Non-pigmented ciliary epithelial cell (primary cell): Measurements from ENCODE around the gene USP24.
A peak's percentile ranks its signal among the peaks of the same experiment; 100 is the strongest.
"Not testable (repeated sequence)": the region's sequence is repeated elsewhere in the genome, so short reads cannot be mapped to it uniquely, and the experiment has no call there.

Source experiments
- DNase-seq: peaks from one replicate; pipeline ENCODE4 v3.0.0-alpha.2; 2010; ENCODE audit warnings: low read depth

The USP24 gene

DNA sequence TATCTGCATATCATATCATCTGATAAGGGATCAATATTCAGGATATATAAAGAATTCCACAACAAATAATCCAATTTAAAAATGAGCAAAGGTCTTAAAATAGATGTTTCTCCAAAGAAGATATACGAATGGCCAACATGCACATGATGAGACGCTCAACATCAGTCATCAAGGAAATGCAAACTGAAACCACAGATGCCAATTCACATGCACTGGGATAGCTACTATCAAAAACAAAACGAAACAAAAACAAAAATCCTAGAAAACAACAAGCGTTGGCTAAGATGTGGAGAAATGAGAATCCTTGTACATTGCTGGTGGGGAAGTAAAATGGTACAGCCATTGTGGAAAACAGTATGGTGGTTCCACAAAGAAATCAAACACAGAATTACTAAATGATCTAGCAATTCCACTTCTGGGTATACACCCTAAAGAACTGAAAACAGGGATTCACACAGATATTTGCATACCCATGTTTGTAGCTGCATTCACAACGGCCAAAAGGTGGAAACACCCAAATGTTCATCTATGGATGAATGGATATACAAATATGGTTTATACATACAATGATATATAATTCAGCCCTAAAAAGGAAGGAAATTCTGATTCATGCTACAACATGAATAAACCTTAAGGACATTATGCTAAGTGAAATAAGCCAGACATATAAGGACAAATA is 96.4 kb downstream of the USP24 start:
- no peak for DNase-seq

DNA sequence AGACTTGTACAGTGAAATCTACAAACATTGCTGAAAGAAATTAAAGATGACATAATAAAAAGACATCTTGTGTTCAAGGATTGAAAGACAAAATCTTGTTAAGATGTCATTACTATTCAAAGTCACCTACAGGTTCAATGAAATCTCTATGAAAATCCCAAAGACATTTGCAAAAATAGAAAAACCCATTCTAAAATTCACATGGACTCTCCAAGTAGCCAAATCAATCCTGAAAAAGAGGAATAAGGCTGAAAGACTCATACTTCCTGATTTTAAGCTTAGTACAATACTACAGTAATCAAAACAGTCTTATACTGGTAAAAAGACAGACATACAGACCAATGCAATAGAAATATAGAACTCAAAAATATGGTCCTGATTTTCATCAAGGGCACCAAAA is 97.2 kb downstream of the USP24 start:
- DNase-seq: no peak

DNA sequence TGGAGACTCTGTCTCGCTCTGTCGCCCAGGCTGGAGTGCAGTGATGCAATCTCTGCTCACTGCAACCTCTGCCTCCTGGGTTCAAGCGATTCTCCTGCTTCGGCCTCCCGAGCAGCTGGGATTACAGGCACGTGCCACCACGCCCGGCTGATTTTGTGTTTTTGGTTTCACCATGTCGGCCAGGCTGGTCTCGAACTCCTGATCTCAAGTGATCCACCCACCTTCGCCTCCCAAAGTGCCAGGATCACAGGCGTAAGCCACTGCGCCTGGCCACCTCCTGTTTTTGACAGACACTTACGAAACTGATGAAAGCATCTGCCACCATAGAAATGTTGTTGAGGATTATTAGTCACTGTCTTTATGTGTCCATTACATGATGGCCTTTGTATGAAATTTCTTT is 106.2 kb downstream of the USP24 start:
- DNase-seq: not testable (repeated sequence)

DNA sequence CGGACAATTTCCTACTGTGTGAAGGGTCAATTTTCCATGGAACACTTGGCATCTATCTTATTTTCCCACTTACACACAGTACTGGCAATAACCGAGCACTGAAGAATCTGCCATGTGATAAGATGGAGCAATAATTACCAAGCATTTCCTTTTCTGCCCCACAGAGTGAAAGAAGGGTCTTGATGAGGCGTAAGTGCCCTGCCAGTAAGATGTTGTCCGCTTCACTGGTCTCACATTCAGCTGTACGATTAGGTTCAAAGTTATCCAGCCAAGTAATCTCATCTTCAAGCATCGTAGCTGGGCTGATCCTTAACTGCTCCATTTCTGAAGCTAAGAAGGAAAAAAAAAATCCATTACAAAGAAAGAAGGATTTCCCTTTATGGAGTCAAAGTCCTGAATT is 108.1 kb downstream of the USP24 start:
- no peak for DNase-seq

DNA sequence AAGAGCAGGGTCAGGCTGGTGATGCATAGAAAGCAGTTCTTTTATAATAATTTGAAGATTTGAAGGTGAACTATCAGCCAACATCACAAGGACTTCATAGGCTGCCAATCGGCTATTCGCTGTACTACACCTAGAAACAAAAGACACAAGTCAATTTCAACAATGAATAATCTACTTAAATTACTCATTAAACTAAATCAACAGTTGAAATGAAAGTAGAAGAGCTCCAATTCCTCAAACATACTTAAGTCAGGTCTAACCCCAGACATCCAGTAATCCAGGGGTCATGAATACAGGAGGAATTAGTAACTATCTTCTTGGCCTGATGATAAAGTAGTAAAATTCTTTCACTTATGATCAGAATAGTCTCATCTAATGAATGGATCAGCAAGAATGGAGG is 111.3 kb downstream of the USP24 start:
- DNase-seq: no peak

DNA sequence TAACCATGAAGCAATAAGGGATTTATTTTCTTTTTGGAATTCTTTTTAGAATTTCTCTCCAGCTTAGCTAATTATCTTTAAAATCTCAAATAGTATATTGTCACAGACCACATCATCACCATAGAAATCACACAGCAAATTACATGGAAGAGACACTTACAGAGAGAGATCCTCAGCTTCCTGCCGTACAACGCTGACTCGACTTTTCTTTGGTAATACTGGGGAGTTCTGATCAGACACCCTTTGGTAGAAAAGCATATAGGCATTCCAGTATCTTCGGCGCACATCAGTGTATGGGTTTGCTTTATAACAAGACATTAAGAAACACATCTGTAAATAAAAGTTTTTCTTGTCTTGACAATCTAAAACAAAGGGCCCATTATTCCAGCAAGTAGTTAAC is 120.1 kb downstream of the USP24 start:
- DNase-seq: no peak

DNA sequence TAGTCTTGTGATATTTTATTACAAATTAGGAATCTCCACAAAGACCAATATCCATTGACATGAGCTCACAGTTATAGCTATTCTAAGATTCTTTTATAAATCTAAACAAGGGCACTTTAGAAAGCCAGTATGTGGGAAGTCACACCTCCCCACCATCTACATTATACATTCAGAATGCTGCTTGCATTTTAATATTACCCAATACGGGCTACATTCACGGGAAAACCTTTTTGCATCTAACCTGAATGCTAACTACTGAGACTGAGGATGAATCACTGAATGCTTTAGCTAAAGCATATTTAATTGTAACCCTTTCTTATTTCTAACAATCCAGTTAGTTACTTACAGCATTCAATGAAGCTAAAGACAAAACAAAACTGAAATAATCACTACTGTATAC is 122.7 kb downstream of the USP24 start:
- DNase-seq: no peak

DNA sequence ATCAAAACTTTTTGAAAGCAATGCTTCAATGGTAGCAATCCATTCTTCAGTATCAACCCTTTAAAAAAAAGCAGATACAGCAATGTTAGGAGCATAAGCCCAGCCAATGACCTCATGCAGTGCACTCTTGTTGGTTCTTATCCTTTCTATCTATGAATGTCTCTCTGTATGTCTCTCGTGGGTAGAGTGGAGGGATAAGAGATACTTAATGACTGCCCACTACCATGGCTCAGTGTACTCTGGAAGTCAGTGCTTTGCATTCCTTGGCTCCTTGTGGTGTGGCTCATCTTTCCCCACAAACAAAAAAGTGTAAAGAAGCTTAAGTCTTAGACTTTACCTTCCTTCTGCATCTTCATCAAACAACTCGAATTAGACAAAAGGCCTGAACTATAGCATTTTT is 125.5 kb downstream of the USP24 start:
- peak; percentile 13 for DNase-seq

DNA sequence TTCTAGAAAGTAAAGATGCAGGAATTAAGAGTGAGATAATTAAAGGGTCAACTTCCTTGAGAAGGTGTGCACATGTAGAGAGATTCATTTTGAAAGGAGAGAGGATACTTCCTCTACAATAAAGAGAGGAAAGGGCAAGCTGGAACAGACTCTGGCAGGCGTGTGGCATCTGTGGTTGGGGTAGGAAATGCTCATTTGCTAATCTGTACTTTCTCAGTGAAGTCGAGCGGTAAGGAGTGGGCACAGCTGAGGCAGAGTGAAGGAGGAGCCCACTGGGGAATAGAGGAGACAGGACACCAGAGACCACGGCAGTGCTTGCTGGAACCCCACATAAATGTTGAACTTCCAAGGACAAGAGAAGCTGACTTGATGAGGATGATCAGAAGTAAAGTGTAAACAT is 126.8 kb downstream of the USP24 start:
- no peak for DNase-seq

DNA sequence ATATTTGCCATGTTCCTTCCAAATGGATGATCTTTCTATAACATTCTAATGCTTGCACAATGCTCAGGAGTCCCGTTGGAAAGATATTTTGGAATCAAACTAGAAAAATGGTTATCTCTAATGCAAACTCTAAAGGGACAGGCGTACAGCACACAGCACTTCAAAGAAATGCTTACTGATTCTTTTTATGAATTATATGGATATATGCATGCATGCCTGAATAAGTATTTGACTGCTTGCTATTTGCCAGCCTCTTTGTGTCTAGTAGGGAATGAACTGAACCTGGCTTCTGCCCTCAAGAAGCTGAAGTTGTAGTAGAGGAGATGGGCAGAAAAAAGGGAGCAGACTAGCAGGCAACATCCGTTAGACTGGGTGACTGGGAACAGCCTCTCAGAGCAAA is 127.7 kb downstream of the USP24 start:
- no peak for DNase-seq

DNA sequence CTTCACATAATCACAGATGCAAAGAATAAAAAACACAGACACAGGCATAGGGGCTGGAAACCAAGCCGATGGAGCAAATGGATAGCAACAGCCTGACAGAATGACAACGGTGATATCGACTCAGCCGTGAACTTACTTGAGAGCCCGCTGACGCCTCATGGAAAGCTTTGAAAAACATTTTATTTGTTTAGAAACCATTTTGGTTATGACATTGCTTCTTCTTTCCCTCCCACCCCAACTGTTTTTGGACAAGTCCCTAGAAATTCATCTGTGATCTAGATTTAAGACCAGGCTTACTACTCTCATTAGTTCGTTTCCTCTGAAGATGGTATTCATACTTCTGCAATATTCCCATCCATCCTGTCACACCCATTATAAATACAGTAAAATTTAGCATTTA is 130.9 kb downstream of the USP24 start:
- DNase-seq: no peak

DNA sequence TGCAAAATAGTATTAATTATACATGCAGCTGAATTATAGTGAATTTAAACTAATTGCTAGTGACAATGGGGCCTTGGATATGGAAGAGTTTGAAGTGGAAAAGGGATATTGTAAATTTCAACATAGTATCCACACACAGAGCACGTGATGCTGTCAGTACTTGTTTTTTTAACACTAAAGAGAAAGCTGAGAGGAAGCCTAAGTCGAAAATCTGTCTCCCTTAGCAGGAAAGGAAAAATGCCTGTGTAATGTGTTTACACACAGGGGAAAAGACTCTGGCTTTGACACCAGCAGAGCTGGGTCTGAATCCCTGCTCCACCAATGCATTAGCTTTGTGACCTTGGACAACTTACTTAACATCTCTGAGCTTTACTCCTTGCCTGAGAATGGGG is 133.3 kb downstream of the USP24 start:
- no peak for DNase-seq

DNA sequence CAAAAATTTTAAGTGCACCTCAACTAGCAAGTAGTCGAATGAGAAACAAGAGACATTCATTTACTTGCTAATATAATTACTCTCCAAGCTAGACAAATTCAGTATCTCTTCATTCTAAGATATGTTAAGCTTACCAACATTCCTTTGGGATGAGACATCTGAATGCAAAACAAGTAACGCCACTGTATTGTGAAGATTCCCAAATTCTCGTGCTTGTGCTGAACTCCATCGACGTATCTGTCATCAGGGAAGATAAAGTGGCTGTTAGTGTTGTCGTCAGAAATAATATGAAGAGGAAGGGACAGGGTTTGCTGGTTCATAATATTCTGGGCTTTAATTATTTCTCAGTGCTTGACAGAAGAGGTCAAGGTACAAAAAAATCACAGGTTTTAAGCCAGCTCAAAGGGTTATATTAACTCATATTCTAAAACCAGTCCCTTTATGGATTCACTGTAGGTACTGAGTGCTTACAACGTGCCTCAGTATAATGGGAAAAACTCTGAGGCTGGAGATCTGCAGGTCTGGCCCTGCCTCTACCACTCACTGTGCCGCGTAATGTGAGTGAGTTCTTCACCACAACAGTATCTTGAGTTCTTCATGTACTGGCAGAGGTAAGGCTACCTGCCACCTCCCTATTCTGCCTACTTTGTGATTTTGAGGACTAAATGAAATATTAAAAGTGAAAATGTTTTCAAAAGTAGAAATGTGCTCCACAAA is 133.8 kb downstream of the USP24 start:
- peak; percentile 61 for DNase-seq

DNA sequence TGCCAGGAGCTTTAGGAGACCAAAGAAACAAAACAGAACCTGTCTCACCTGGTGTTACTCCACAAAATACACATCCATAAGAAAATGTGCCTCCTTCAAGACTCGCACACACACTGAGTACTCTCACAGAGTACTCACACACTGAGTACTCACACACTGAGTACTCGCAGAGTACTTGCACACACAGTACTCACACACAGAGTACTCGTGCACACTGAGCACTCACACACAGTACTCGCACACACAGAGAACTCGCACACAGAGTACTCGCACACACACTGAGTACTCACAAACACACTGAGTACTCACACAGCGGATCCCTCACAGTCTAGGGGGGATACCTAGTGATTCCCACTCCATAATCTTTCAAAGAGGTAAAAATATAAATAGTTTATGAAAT is 135.5 kb downstream of the USP24 start:
- no peak for DNase-seq

DNA sequence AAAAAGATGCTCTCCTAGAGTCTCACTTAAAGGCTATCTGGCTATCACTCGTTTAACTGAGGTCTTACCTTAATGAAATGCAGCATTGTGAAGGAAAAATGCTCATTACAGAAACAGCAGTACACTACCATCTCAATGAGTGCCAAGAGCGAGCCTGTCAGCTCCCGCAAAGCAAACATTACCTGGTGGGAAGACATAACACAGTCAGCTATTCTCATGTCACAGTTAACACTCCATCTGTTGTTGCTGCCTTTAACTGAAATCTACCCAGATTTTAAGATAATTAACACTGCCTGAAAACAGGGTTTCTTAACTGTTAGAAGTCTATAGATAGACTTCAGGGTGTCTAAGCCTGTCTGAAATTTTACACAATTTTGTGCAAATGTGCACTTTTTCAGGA is 136.7 kb downstream of the USP24 start:
- no peak for DNase-seq

DNA sequence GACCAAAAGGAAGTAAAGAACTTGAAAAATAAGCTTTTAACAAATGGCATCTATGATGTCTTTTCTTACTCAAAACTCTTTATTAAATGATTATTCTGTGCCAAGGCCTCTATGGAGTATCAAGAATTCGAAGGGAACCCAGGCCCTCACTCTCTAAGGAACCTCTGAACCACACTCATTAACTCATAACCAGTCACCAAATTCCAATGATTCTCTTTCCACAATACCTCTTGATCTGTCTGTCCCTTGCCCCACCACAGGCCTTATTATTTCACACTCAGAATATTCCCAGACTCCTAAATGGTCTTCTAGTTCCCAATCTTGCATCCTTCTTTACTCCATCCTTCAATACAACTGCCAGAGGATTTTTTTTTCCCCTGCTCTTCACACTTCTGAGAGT is 138.8 kb downstream of the USP24 start:
- no peak for DNase-seq

DNA sequence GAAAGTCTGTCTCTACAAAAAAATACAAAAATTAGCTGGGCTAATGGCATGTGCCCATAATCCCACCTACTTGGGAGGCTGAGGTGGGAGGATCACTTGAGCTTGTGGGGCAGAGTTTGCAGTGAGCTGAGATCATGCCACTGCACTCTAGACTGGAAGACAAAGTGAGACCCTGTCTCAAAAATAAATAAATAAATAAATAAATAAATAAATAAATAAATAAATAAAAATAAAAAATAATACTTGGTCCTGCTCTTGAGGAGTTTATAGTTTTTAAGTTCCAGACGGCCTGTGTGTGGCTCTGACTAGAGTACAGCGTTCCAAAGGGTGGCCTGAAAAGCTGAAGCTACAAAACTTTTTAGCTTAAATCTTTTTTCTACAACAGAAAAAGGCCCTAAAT is 140.7 kb downstream of the USP24 start:
- DNase-seq: no peak

DNA sequence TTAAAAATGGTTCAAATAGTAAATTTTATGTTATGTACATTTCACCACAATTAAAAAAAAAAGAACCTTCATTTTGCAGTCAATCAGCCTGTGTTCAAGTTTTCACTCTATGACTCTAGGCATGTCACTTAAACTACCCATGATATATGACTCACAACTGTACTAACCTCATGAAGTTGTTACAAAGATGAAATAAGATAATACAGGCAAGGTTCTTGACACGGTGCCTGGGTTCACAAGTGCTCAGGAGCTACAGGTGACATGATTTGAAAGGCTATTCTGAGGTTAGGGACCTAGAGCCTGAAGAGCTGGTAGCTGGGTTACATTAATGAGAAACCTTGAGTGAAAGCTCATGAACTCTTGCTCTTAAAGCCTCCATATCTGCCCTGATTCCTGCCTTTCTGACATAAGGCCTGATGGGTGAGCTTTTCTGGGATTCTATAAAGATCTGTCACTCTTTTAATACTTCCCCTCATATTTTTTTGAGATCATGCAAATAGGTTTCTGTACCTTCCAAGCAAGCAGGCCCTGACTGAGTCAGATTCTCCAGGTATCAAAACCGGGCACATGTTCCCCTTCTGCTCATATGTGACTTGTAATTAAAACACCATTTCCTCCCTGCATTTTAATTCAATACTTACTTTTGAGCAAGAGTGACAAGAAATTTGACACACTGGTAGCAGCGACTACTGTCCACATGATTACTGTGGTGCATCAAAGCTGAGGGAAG is 141.8 kb downstream of the USP24 start:
- DNase-seq: no peak

DNA sequence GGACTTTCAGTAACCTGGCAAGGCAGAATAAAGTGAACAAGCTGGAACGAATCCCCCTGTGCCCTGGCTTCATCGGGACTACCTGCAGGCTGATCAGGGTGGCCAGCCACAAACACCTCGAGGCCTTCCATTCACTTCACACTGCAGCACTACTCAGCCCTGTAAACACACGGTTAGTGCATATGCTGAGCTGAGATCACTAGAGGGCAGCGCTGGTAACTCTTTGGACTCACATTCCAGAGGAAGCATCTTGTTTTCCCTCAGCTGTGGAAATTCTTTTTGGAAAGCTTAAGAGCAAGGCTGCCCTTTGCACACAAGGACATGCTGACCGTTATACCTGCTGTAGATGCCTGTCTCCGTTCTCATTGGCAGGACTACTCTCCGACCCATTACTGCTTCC is 143.7 kb downstream of the USP24 start:
- peak; percentile 40 for DNase-seq

DNA sequence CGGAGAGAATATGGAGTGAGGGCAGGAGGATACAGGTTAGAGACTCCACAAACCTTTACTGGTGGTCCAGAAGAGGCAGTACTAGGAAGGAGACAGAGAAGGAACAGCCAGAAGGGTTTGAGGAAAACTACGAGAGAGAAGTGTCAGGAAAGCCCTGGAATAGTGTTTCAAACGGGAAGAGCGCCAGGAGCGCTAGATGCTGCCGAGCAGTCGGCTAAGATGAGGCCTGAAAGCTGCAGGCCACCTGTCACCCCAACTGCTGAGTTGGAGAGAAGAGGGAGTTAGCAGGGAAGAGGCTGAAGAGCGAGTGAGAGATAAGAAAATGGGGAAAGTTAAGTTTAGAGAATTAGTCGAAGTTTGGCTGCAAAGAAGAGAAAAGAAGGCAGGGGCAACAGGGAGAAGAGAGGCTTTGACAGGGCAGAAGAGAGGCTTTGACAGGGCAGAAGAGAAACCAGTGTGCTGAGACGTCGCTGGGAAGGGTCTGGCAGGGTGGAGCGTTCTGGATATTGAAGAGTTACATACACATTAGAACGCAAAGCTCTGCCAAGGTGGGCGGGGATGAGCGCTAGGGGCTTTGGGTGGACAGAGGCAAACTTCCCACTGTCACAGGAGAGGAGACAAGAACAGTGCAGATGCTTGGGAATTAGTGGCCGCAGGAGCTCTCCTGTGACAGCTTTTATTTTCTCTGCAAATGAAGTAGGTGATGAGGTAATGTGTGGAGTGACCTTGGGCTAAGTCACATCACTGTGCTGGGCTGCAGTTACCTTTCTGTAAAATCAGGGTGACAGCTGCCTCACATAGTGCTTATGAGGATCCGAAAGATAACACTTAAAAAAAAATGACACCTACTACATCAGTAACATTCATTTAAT is 144.6 kb downstream of the USP24 start:
- DNase-seq: no peak

DNA sequence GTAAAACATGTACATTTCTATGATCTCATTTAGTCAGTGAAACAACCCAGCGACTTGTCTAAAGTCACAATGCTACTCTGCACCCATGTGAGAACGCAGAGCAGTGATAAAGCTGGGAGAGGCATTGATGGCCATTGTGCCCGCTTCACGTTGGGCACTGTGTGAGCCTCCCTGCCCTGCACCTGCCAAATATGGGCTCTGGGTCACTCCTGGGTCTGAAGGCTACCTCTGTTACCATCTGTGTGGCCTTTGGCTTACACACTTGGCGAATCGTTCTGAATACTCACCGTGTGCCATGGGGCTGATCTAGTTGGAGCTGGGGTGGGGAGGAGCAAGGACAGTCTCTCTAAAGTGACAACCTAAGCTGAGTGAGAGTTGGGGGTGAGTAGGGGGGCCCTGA is 145.9 kb downstream of the USP24 start:
- no peak for DNase-seq

DNA sequence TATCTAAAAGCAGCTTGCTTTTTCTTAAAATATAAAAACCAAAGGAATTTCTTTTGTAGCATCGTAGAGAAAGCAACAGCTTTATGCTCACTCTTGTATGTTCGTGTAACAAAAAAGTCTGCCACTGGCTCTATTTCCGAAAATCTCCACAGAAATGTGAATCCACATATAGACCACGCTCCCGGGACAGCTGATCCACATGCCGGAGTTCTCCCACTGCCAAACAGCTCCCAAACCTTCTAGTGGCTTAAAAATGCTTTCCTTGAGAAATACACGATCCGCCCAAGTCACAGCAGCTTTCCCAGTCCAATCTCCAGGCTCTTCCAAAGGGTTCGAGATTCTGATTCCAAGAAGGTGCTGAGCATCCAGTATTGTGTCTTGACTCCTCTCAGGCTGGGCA is 146.5 kb downstream of the USP24 start:
- DNase-seq: no peak
